ENCODE measurements around the gene TMPRSS6. TPM values are rescaled to one million over a fixed set of nuclear protein-coding genes. Genes with fewer than 3 reads are reported as not detected.

TMPRSS6 gene
- total RNA-seq, 1 experiment from 2014 or later = not detected

GRCh38 chr22:37145180-37146050 lies 35.9 kb upstream of the TMPRSS6 start:
- Mint-ChIP-seq H3K9me3 (ENCODE audit: unreplicated experiment) (peaks cover 1% of the 10 kb centered on the region), H3K27ac (ENCODE audit: low read depth, unreplicated experiment) (no peak overlapping the region), H3K4me3 (ENCODE audit: unreplicated experiment) (no peak overlapping the region), H3K36me3 (ENCODE audit: insufficient read depth, unreplicated experiment) (no peaks in the 10 kb centered on the region), H3K27me3 (ENCODE audit: insufficient read depth, unreplicated experiment) (peaks cover 35% of the 10 kb centered on the region), H3K4me1 (ENCODE audit: insufficient read depth, unreplicated experiment) (peaks cover 6% of the 10 kb centered on the region)
- TF ChIP-seq CTCF (IDR thresholded peaks at IDR 0.05; ENCODE audit: unreplicated experiment) = no peak
- no peak for DNase-seq (ENCODE audit: unreplicated experiment)
- ChIA-PET POLR2A (interaction anchor here (0.9 to 1.4 kb wide), 2 partner anchors 12 to 17 kb away, joined by 3 to 4 read pairs; no protein-coding TSS in a partner anchor), CTCF (interaction anchor here (1.1 kb wide), 1 partner anchor 20 kb away, joined by 5 read pairs; no protein-coding TSS in a partner anchor)
- BruUV-seq (replicated peaks) = no TSS peak
- intact Hi-C loops (cut with micrococcal nuclease) = no loop called here

- H3K9me3 Mint-ChIP-seq (ENCODE audit: unreplicated experiment) = no peaks in the 10 kb centered on the region
- no peak for DNase-seq (ENCODE audit: unreplicated experiment)
- BruUV-seq (replicated peaks) = no TSS peak
- H3K36me3 Mint-ChIP-seq (ENCODE audit: insufficient read depth, unreplicated experiment) = no peaks in the 10 kb centered on the region
- TF ChIP-seq CTCF (IDR thresholded peaks at IDR 0.05; ENCODE audit: unreplicated experiment) = no peak
- intact Hi-C loops (cut with micrococcal nuclease) = no loop called here
- H3K27ac Mint-ChIP-seq (ENCODE audit: low read depth, unreplicated experiment) = no peak overlapping the region
- ChIA-PET CTCF (no interaction called here), POLR2A (interaction anchor here (0.5 to 1.4 kb wide), 2 partner anchors 13 to 54 kb away, joined by 3 to 4 read pairs; no protein-coding TSS in a partner anchor)
- H3K4me1 Mint-ChIP-seq (ENCODE audit: insufficient read depth, unreplicated experiment) = peaks cover 6% of the 10 kb centered on the region
- H3K4me3 Mint-ChIP-seq (ENCODE audit: unreplicated experiment) = no peak overlapping the region
- peaks cover 35% of the 10 kb centered on the region for H3K27me3 Mint-ChIP-seq (ENCODE audit: insufficient read depth, unreplicated experiment)
These were observed 34.7 kb upstream of the TMPRSS6 start for GRCh38 chr22:37144180-37144554.

GRCh38 chr22:37141971-37142370 lies 32.5 kb upstream of the TMPRSS6 start:
- no peak for TF ChIP-seq CTCF (IDR thresholded peaks at IDR 0.05; ENCODE audit: unreplicated experiment)
- Mint-ChIP-seq H3K27ac (ENCODE audit: low read depth, unreplicated experiment) (no peak overlapping the region), H3K36me3 (ENCODE audit: insufficient read depth, unreplicated experiment) (no peaks in the 10 kb centered on the region), H3K4me1 (ENCODE audit: insufficient read depth, unreplicated experiment) (peaks cover 6% of the 10 kb centered on the region), H3K9me3 (ENCODE audit: unreplicated experiment) (no peaks in the 10 kb centered on the region), H3K27me3 (ENCODE audit: insufficient read depth, unreplicated experiment) (peaks cover 35% of the 10 kb centered on the region), H3K4me3 (ENCODE audit: unreplicated experiment) (no peak overlapping the region)
- no TSS peak for BruUV-seq (replicated peaks)
- intact Hi-C loops (cut with micrococcal nuclease) = no loop called here
- no peak for DNase-seq (ENCODE audit: unreplicated experiment)
- ChIA-PET CTCF (no interaction called here), POLR2A (no interaction called here)

GRCh38 chr22:37141476-37141875 lies 32.0 kb upstream of the TMPRSS6 start:
- Mint-ChIP-seq H3K4me1 (ENCODE audit: insufficient read depth, unreplicated experiment) (peaks cover 6% of the 10 kb centered on the region), H3K27me3 (ENCODE audit: insufficient read depth, unreplicated experiment) (peaks cover 30% of the 10 kb centered on the region), H3K27ac (ENCODE audit: low read depth, unreplicated experiment) (no peak overlapping the region), H3K4me3 (ENCODE audit: unreplicated experiment) (no peak overlapping the region), H3K36me3 (ENCODE audit: insufficient read depth, unreplicated experiment) (no peaks in the 10 kb centered on the region), H3K9me3 (ENCODE audit: unreplicated experiment) (no peaks in the 10 kb centered on the region)
- DNase-seq (ENCODE audit: unreplicated experiment) = no peak
- POLR2A ChIA-PET = no interaction called here
- no TSS peak for BruUV-seq (replicated peaks)
- TF ChIP-seq CTCF (IDR thresholded peaks at IDR 0.05; ENCODE audit: unreplicated experiment) = no peak
- intact Hi-C loops (cut with micrococcal nuclease) = no loop called here
- CTCF ChIA-PET = no interaction called here

All from MCF 10A (cell line).